HG03520 (cell line): ENCODE measurements around the gene IFIT3.
"Not testable (repeated sequence)": the region's sequence is repeated elsewhere in the genome, so short reads cannot be mapped to it uniquely, and the experiment has no call there.

ENCODE experiments used
- ATAC-seq: cut with Tn5 transposase; IDR thresholded peaks from one replicate; pipeline ENCODE4 v1.9.1; 2021; ENCODE audit warnings: mild to moderate bottlenecking, moderate library complexity; ENCODE audit not compliant: unreplicated experiment

The IFIT3 gene, protein sequence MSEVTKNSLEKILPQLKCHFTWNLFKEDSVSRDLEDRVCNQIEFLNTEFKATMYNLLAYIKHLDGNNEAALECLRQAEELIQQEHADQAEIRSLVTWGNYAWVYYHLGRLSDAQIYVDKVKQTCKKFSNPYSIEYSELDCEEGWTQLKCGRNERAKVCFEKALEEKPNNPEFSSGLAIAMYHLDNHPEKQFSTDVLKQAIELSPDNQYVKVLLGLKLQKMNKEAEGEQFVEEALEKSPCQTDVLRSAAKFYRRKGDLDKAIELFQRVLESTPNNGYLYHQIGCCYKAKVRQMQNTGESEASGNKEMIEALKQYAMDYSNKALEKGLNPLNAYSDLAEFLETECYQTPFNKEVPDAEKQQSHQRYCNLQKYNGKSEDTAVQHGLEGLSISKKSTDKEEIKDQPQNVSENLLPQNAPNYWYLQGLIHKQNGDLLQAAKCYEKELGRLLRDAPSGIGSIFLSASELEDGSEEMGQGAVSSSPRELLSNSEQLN

DNA sequence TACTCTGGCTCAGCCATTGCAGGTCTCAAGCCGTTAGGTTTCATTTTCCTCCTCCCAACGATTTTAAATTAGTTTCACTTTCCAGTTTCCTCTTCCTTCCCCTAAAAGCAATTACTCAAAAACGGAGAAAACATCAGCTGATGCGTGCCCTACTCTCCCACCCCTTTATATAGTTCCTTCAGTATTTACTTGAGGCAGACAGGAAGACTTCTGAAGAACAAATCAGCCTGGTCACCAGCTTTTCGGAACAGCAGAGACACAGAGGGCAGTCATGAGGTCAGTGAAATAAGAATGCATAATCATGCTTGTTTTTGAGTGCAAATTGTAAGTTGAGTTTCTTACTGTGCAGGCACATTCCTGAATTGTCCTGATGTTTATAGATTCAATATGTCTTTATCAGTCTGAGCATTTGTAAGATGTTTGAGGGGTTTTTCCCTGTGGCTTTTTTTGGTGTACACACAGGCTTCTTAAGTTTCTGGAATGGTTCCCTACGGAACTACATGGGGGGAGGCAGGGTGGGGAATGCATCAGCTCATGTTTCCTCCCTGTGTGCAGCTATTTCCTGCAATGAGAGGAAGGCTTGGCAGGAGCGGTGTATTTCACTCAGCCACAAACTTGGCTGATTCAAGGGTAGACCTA is at the start of gene IFIT3:
IFIT3 (plus strand) TSS at position 195 of the 639 bp plus-strand sequence; CDS start at position 272, 77 bp downstream.
- ATAC-seq: no peak

DNA sequence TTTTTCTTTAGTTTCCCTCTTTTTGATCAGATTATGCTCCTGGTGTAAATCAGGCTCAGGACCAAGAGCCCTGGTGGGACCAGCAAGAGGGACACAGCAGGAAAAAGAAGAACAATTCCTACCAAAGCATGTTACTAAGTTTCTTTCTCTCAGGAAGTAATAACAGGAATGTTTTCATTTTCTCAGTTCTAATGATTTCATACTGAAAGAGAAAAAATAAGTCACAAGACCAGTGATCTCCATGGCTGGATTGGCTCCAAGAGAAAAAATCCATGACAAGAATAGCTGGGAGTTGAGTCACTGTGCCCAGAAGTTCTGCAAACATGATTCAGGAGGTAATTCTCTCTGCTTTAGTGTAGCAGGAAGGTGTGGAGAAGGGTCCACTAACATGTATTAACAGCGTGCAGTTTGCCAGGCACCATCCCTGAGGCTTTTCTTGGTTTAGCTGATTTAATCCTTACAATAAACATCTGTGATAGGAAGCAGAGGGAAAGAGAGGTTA is 49.7 kb upstream of the IFIT3 start:
- ATAC-seq: no peak

DNA sequence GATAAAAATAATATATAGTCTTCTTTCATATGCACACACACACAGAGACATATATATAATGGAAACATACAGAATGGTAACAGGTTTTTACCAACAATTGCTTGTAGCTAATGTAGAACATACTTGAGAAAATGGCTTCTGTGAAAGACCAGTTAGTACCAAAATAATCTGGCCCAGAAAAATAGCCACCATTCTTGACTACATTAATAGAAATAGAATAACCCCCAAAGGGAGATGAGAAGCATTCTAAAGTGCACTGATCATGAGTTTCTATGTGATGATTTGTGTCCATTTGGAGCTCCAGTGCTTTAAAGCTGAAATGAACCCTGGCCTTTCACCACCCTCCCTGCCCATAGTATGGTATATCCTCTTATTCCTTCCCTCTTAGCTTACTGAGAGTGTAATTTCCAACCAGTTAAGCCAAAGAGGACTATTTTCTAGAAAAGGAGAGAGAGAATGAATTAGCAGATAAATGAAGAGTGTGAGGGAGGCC is 48.9 kb upstream of the IFIT3 start:
- ATAC-seq: no peak

GRCh38 chr10:89279421-89279869 is 48.4 kb upstream of the IFIT3 start:
- no peak for ATAC-seq

DNA sequence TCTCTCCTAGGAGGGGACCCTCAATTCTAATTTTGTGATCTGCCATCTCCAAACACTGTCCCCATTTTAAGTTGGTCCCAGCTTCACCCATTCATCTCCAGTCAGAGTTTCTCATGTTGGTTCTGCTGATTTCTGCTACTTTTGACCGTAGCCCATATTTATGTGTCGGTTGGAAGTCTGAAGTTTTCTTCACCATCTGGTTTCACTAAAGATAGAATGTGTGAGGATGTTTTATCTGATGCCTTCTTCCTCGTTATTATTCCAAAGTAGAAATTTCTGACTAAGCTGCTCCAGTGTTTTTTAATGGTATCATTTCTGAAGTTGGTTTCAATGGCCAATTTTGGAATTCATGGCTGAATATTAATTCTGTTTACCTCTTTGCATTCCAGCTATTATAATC is 47.3 kb upstream of the IFIT3 start:
- no peak for ATAC-seq

DNA sequence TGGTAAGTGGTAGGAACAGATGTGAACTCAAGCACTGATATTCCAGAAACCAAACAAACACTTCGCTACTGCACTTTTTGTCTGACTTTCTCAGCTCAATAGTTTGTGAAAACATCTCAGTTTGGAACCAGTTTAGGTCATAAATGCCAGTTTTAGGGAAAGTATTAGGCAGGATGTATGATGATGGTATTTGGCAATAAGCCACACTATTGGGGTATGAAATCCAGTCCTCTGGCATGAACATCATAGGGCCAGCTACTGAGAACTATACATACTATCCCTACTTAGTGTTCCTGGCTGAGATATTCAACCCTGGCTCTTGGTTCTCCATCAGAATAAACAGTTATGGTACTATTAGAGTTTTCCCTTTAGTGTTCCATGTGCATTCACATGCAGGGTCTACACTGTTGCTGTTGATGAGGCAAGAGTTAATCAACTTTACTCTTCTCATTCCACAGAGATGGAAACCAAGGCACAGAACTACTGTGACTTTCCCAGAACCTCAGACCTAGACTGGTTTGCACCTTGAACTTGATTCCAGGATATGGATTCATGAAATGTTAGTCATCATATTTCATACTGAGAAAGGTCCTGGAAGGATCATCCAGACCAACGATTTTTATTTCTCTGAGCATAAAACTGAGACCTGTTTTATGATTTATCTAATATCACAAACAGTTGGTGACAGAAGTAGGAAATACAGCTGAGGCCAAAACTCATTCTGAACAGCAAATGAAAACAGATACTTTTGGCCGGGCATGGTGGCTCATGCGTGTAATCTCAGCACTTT is 46.0 kb upstream of the IFIT3 start:
- ATAC-seq: no peak

- ATAC-seq: no peak
Measured at GRCh38 chr10:89283025-89283935, 44.5 kb upstream of the IFIT3 start.

DNA sequence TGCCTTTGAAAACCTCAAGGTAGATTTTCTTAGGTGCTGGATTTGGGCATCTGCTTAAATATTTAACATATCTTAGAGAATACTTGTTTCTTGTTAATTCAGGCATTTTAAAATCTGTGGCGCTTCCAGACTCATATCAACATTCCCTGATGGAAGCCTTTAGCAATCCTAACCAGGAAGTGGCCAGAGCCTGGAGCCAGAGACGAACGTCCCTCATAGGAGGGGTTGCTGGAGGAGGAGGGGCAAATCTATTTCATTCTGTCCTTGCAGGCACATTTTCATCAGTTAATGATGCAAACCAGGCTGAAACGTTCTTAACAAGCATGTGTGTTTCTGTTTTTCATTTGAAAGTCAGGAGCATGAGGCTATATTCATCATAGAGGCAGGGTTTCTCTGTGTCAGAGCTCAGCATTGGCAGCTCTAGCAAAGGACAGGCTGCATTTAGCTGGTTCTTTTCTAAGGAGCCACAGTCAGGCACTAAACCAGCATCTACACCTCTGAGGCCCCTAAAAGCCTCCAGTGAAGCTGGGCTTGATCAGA is 43.8 kb upstream of the IFIT3 start:
- ATAC-seq: no peak

- ATAC-seq: not testable (repeated sequence)
Measured at GRCh38 chr10:89284711-89285110, 43.1 kb upstream of the IFIT3 start.

GRCh38 chr10:89285303-89285702 is 42.5 kb upstream of the IFIT3 start:
- not testable (repeated sequence) for ATAC-seq

DNA sequence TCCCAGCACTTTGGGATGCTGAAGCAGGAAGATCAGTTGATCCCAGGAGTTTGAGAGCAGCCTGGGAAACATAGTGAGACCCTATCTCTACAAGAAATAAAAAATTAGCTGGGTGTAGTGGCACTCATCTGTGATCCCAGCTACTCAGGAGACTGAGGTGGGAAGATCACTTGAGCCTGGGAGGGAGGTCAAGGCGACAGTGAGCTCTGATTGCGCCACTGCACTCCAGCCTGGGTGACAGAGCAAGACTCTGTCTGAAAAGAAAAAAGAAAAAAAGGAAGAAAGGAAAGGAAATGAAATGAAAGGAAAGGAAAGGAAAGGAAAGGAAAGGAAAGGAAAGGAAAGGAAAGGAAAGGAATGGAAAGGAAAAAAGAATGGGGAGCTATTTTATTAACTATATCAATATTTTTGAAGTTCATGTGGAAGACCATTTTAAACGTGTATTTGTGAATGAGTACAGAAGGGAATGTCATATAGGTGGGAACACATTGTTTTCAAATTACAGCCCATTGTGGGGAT is 33.0 kb upstream of the IFIT3 start:
- ATAC-seq: no peak

DNA sequence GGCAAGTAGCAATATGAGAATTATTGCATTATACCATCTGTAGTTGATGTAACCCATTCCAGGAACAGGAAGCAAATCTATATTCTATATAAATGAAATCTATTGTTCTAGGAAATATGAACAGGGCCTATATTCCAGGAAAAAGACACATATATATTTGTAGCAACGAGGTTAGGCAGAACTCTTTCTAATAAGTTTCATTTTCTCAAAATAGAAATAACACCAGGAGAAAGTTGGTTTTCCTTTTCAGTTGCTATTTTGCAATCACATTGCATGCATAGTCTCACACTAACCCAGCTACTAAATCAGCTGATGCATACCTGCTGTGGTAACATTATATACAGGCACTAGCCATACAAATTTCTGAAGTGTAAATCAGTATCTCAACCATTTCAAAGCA is 32.2 kb upstream of the IFIT3 start:
- ATAC-seq: no peak

- ATAC-seq: no peak
Measured at GRCh38 chr10:89296220-89296648, 31.6 kb upstream of the IFIT3 start.

- no peak for ATAC-seq
Measured at GRCh38 chr10:89297356-89297755, 30.4 kb upstream of the IFIT3 start.

DNA sequence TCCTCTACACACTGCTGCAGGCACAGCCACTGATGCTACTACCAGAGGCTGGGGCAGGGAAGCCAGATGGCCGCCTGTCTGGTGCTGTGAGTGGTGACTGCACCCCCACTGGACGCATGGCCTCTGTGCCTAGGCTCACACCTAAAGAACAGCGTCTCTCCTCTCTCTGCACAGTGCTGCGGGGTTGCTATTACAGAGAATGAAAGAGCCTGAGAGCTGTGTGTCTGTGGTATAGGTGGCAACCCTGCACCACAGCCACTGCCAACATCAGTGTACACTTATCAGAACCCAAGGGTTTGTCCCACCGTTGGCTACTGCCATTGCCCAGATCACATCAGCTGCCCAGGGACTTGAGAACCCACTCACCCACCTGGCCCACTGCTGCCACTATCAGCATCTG is 30.0 kb upstream of the IFIT3 start:
- no peak for ATAC-seq

DNA sequence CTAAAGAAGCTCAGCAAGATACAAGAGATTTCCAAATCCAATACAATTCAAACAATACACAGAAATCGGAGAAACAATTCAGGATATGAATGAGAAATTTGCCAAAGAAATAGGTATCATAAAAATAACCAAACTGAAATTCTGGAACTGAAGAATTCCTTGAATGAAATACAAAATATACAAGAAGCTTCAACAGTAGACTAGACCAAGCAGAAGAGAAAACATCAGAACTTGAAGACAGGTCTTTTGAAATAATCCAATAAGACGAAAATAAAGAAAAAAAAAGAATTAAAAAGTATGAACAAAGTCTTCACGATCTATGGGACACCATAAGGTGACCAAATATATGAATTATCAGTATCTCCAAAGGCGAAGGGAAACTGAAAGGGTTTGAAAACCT is 28.8 kb upstream of the IFIT3 start:
- no peak for ATAC-seq

- no peak for ATAC-seq
Measured at GRCh38 chr10:89301232-89301631, 26.6 kb upstream of the IFIT3 start.

DNA sequence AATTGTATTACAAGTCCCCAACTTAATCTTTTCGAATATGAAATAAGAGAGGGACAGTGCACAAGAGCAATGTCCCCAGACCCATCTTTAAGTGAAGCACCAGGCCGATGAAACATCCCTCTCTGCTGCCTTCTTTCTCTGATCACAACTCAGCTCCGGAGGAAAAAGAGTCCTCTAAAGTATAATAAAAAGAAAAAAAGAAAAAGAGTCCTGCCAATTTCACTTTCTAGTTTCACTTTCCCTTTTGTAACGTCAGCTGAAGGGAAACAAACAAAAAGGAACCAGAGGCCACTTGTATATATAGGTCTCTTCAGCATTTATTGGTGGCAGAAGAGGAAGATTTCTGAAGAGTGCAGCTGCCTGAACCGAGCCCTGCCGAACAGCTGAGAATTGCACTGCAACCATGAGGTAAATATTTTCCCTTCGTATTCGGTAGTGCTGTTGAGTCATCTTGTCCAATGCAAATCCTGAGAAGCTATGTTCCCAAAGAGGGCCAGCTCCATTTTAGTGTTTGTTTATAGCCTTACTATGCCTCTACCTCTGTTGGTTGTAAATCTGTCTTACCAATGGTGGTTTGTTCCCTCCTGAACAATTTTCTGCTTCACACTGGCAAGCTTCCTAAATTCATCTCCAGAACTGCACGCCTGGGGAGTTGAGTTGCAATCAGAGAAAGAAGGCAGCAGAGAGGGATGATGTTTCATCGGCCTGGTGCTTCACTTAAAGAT is 25.9 kb upstream of the IFIT3 start, which contains the start of gene IFIT2:
IFIT2 (plus strand) TSS at position 326 of the 725 bp plus-strand sequence; CDS start at position 404, 78 bp downstream.
- ATAC-seq: no peak

- no peak for ATAC-seq
Measured at GRCh38 chr10:89302625-89303024, 25.2 kb upstream of the IFIT3 start.
